GM18873 (cell line): Measurements from ENCODE around the gene CGB1.

ENCODE experiments used
- ATAC-seq: cut with Tn5 transposase; IDR thresholded peaks from one replicate; pipeline ENCODE4 v1.9.1; 2021; ENCODE audit warnings: mild to moderate bottlenecking, moderate library complexity, moderate number of reproducible peaks; ENCODE audit not compliant: unreplicated experiment, low FRiP score

Gene CGB1

DNA sequence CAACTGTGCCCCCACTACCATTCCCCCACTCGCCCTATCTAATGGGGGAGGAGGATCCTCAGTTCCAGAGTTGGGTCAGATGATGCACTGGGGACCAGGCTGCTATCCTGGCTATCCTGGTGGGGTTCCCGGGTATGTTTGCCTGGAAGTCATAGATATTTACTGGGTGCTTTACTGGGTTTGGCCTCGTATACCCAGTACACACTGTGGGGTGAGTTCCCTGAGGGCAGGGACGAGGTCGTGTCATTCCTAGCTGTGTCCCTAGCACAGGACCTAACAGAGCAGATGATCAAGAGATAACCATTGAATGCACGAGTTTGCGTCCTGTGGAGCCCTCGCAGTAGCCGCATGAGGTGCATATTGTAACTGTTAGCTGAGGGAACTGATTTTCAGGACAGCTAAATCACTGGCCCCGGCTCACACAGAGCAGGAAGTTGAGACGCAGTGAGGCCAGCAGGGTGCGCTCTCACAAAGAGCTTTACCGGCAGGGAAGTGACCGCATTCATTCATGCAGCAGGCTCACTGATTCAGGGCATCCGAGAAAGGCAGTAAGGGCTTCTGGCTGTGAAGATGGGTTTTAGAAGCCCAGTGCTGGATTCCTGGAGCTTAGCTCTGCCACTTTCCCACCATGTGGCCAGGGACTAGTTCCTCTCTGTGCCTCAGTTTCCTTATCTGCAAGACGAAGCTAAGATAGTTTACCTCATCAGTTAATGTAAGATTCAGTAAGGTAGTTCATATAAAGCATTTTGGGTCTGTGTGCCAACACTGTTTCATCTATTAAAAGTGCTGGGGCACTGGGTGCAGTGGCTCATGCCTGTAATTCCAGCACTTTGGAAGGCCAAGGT, 37.0 kb downstream of the CGB1 start:
- peak; percentile 49 for ATAC-seq

DNA sequence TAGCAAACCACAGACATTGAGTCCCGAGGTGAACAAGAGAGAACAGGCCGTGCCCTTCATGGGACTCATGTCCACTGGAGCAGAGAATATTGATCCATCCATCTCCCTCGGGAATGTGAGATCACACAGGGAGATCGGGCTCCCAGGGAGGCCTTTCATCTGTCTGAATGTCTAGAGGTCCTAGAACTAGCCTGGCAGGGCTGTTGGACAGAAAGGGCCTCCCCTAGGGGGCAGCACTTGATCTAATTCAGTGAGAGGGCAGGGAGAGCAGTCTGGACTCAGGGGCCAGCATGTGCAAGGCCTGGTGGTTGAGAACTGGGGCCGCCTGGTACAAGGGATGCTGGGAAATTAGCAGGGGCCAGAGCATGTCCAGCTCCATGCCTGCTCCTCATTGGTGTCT, 38.7 kb downstream of the CGB1 start:
- no peak for ATAC-seq

DNA sequence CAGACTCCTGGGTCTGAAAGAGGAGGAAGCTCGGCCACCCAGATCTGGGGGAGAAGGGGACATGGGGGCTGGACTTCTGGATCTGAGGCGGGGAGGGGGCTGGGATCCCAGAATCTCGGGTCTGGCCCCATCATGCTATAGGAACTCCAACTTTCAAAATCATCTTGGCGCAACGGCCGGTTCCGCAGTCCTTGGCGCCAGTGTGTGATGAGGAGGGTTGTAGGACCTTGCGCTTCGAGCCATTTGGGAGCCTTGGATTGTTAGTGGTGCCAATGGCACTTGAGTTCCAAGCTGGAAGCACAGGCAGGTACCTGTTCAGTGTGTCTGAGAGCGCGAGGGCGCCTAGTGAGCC, 42.7 kb downstream of the CGB1 start:
- no peak for ATAC-seq

DNA sequence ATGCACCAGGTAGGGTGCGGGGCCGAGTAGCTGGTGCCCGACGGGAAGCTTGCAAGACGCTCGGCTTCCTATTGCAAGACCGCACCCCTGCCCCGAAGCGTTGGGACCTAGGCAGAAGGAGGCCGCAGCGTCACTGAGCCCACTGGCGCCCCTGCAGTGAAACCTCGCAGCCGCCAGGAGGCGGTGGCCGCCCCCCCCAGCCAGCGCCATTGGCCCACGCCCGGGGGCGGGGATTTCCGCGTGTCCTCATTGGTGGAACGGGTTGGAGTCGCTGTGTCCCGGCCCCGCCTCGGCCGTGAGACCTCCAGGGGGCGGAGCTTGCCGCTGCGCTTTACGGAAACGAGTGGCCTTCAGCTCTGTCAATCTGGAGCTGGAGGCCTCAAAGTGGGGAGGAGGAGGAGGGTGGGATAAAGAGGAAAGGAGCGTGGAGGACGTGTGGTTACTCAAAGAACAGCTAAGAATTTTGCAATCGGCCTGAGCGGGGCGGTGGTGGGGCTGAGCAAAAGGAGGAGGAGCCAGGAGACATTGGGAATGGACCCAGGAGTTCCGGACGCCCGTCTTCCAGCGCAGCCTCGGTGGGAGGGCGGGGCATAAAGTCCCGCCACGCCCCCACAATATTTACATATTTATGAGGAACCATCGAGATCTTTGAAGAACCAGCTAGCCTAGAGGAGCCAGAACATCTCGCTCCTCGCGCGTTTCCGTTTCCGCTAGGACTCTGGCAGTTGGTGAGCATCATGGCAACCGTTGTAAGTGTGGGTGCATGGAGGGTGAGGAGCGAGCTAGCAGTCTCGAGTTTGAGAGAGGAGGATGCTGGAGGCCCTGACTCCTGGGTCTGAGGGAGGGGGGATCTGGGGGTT, 43.3 kb downstream of the CGB1 start, which contains the start of the genes GYS1 and RUVBL2:
Gene GYS1, minus strand, starts transcription at position 135 of the 860 bp plus-strand sequence. CDS start 197 bp downstream, outside the sequence.
Gene RUVBL2, plus strand, starts transcription at position 713 of the 860 bp plus-strand sequence. Its CDS starts 25 bp downstream, at position 738.
- ATAC-seq = peak; percentile 75

DNA sequence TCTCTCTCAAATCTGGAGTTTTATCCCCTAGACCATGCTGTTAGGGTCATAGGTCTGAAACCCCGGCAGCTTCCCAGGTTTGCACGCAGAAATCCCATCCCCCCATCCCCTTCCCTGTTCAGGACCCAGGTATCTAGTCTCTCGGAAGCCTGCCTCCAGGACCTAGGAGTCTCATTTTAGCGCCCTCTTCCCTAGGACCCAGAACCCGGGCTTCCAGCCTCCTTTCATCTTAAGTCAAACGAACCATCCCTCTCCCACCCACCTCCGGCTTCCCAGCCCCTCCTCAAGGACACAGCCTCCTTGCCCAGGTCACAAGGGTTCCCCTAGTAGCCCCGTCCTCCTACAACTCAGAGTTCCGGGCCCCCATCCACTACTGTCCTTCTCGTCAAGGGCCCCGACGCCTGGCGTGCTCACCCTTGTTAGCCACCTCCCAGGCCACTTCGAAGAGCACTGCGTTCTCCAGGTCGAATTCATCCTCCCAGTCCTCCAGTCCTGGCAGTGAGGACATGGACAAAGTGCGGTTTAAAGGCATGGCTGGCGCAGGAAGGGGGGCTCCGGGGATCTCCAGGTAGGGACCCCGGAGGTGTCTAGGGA, 44.0 kb downstream of the CGB1 start:
- no peak for ATAC-seq

DNA sequence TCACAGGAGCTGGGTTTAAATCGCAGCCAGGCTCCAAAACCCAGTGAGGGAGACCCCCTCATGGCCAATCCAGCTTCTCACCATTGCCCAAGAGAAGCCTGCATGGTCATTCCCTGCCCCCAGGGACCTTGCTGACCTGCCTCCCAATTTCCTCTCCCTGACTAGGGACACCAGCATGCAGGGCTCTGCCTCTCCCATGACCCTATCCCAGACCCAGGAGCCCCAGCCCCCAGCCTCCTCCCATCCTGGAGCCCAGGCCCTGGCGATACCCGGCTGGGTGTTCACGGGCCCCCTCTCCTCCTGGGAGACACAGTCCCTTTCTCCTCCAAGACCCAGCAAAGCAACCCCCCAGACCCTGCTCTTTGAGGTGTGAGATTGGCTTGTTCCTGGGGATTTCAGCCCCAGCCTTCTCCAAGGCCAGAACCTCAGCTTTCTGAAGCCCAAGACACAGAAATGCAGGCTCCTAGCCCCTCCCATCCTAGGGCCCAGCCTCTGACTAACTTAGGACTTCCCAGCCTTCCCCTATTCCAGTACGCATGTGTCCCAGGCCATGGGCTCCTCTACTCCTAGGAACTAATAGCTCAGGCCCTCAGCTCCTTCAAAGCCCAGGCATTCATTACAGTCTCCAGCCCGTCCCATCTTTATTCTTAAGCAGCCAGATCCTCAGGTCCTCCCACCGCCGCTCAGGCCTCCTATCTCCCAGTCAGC, 44.7 kb downstream of the CGB1 start:
- no peak for ATAC-seq

DNA sequence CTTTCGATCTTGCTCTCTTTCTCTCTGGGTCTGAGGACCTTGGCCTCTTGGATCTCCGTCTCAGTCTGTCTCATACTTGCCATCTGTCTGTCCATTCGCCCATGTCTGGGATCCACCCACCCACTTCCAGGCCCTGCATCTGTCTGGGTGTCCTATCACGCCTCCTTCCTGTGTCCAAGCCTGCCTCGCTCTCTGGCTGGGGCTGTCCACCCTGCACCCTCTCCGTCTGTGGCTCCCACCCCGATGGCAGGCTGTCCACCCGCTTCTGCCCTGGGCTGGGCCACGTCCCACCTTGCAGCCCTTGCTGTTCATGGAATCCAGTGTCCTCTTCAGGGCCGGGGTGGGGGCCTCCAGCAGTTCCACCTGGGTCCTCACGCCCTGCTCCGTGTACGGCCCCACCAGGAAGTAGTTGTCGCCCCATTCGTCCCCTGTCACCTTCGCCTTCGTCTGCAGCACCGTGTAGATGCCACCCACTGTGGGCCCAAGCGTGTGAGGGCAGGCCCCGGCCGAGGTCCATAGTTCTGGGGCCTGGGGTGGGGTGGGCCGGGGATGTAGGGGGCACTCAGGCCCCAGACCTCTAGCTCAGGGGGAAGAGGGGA, 45.6 kb downstream of the CGB1 start:
- no peak for ATAC-seq

DNA sequence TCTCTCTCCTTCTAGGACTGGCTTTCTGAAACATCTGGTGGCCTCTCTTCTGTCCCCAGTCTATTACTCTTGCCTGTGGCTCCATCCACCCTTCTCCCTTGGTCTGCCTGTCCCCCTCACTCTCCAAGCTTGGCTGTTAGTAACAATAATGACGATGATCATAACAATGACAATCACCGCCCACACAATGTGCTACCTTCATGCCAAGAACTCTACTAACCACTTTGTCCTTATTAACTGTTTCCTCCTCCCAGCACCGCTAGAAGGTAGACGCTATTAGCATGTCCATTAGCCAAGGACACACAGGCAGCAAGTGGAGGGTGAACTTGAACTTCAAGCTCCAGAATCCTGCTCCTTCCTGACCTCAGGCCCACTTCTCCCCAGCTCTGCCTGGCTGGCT, 46.3 kb downstream of the CGB1 start:
- ATAC-seq = no peak

DNA sequence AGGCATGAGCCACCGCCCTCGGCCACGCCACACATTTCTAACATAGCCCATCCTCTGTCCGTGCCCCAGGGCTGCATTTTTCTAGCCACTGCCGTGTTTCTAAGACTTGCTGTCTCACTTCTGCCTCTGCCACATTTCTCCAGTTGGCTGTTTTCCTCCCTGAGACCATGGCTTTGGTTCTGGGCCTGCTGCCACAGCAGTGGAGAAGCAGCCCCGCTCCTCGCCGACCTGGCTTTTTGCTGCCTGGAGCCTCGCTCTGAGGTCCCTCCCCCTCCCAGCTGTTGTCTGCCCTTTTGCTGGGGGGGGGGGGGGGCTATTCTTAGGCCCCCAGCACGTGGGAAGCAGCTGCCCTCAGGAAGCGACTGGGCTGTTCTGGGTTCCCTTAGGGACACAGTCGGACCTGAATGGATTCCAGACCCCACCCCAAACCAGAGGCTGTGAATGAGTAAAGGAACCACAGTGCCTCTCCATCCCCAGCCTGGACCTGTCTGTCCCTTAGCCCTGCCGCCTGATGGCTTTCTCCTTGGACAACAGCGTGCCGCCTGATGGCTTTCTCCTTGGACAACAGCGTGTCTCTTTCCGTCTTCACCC, 46.9 kb downstream of the CGB1 start:
- no peak for ATAC-seq

DNA sequence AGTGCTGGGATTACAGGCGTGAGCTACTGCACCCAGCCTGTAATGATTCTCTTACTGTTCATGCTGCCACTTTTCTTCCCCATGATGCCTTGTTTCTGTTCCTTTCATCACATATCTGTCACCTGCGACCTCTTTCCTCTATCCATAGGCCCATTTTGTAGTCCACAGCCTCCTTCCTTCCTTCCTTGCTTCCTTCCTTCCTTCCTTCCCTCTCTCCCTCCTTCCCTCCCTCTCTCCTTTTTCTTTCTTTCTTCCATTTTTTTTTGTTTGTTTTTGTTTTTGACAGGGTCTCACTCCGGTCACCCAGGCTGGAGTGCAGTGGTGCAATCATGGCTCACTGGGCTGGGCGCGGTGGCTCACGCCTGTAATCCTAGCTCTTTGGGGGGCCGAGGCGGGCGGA, 47.8 kb downstream of the CGB1 start:
- no peak for ATAC-seq

DNA sequence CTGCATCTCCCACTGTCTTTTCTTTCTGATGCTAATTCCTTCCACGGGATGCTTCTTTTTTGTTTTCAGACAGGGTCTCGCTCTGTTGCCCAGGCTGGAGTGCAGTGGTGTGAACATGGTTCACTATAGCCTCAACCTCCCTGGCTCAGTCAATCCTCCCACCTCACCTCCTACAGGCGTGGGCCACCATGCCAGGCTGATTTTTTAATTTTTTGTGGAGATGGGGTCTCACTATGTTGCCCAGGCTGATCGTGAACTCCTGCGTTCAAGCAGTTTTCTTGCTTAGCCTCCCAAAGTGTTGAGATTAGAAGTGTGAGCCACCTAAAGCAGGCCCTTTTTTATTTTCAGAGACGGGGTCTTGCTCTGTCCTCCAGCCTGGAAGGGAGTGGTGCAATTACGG, 48.4 kb downstream of the CGB1 start:
- ATAC-seq = no peak

DNA sequence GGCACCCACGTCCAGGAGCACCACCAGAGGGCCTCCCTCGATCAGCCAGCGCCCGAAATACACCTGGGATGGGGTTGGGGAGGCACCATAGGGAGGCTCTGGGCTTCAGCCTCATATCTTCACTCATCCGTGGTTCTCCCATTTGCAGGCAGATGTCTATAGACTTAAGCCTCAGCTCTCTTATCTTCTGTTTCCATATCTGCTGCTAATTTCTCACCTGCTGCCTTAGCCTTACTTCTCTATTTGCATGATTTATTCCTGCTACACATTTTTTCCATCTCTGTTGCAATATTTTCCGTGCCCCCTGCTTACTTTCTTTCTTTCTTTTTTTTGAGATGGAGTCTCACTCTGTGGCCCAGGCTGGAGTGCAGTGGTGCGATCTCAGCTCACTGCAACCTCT, 49.4 kb downstream of the CGB1 start:
- ATAC-seq = no peak

DNA sequence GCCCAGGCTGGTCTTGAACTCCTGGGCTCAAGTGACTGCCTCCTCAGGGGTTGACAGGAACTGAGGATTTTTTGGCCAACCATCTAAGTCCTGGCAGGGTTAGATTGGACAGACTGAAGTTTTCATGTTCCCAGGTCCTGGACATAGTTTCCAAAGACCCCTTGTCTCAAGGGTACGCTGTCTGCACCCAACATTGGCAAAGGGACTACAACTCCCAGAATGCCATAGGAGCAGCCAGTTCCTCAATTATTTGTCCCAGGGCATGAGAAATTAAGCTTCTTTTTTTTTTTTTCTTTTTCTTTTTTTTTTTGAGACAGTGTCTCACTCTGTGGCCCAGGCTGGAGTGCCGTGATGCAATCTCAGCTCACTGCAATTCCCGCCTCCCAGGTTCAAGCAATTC, 50.5 kb downstream of the CGB1 start:
- ATAC-seq = no peak

DNA sequence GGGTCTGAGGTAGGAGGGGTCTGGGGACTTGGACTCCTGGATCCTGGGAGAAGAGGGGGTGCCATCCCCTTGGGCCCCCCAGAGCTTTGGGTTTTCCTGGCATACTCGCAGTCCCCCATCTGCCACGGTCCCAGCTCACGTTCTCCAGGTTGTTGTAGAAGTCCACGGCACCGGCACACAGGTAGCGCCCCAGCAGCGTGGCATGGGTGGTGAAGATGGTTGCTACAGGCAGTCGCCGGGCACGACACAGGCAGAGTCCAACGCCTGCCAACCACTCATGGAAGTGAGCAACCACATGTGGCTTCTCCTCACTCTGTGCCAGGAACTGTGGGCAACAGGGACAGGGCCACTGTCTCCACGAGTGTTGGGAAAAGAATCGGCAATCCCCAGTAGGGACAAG, 51.0 kb downstream of the CGB1 start:
- ATAC-seq = no peak
